ENCODE data around the gene ZNF664.

Gene ZNF664

DNA sequence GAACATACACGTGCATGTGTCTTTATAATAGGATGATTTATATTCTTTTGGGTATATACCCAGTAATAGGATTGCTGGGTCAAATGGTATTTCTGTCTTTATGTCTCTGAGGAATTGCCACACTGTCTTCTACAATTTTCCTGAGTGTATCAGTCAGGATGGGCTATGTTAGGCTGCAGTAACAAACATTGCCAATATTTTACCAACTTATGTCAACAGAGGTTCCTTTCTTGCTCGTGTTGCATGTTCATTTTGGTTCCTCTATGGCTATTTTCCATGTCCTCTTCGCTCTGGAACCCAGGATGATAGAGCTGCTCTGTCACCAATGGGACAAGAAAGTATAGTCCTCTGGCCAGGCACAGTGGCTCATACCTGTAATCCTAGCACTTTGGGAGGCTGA, 86.7 kb downstream of the ZNF664 start:
- DNase-seq (ENCODE audit: low read depth in 1 of 2, low spot score in 1 of 2) = no peak

Data from activated T-helper 1 cell treated with anti-CD3 and anti-CD28 coated beads, Interleukin-2, amount 50 U/mL, for 16 hours (primary cell).